GM21723 (cell line): Measurements from ENCODE around the gene DCTN2.
"Not testable (repeated sequence)": the region's sequence is repeated elsewhere in the genome, so short reads cannot be mapped to it uniquely, and the experiment has no call there.

ENCODE experiments used
- ATAC-seq: cut with Tn5 transposase; IDR thresholded peaks from one replicate; pipeline ENCODE4 v1.9.1; 2021; ENCODE audit warnings: mild to moderate bottlenecking, moderate library complexity; ENCODE audit not compliant: unreplicated experiment

DCTN2 gene

GRCh38 chr12:57577981-57578758 is 31.2 kb upstream of the DCTN2 start:
- no peak for ATAC-seq

DNA sequence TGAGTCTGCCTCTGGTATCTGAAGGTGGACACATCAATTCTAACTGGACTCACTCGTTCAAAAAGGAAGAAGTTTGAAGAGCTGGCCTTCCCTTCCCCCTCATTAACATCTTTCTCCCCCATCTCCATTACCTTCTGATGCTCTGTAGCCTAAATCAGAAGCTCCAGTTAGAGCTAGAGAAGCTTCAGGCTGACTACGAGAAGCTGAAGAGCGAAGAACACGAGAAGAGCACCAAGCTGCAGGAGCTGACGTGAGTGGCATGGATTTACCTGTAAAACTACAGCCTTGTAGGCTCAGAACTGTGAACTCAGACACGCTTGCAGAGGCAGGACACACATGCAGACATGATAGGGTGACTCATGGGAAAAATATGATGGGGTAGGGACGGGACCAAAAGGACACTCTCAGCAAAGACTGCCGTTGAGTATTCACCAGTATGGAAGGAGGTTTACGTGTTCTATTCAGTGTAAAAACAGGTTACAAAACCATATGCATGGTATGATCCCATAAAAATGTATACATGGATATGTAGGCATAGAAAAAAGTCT is 29.7 kb upstream of the DCTN2 start:
- ATAC-seq: no peak

GRCh38 chr12:57575771-57576612 is 29.0 kb upstream of the DCTN2 start:
- ATAC-seq: no peak

- ATAC-seq: no peak
Measured at GRCh38 chr12:57574795-57575194, 27.8 kb upstream of the DCTN2 start.

DNA sequence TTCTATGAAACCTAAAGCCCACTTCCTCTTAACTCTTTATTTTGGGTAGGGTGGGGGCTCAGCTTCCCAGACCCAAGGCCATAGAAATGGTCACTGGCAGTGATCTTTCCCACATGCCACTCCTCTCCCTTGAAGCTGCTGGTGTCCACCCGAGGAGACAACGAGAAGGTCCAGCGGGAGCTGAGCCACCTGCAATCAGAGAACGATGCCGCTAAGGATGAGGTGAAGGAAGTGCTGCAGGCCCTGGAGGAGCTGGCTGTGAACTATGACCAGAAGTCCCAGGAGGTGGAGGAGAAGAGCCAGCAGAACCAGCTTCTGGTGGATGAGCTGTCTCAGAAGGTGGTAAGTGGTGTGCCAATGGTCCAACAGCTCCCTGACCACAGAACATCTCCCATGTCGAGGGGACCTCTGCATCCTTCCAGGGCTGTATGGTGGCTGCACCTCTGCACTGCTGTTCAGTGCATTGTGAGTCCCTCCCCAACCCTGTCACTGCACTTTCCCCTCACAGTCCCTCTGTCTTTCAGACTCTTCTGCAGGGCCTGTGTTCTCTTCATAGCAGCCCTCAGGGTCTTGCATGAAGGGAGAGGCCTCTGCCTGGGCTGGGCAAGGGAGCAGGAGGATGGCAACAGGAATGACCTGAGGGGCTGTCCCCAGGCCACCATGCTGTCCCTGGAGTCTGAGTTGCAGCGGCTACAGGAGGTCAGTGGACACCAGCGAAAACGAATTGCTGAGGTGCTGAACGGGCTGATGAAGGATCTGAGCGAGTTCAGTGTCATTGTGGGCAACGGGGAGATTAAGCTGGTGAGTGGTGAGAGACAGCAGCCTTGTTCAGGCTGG is 25.2 kb upstream of the DCTN2 start:
- ATAC-seq: no peak

DNA sequence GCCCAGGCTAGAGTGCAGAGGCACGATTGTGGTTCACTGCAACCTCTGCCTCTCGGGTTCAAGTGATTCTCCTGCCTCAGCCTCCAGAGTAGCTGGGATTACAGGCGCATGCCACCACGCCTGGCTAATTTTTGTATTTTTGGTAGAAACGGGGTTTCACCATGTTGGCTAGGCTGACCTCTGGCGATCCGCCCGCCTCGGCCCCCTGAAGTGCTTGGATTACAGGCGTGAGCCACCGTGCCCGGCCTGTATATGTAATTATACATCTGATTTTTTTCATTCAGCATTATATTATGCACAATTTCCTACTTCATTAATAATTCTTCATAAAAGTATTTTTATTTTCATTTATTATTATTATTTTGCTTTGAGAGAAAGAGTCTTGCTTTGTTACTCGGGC is 23.4 kb upstream of the DCTN2 start:
- ATAC-seq: not testable (repeated sequence)

DNA sequence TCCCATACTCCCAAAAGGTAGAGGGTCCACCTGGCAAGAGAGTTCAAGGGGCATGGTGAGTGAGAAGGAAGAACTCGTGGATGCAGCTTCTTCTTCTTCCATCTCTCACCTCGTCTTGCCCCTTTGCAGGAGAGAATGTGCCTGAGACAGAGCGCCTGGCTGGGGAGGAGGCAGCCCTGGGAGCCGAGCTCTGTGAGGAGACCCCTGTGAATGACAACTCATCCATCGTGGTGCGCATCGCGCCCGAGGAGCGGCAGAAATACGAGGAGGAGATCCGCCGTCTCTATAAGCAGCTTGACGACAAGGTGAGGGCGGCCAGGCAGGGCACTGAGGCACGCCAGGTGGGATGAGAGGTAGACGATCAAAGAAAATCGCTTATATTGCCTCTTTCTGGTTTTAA is 22.9 kb upstream of the DCTN2 start:
- ATAC-seq: no peak

DNA sequence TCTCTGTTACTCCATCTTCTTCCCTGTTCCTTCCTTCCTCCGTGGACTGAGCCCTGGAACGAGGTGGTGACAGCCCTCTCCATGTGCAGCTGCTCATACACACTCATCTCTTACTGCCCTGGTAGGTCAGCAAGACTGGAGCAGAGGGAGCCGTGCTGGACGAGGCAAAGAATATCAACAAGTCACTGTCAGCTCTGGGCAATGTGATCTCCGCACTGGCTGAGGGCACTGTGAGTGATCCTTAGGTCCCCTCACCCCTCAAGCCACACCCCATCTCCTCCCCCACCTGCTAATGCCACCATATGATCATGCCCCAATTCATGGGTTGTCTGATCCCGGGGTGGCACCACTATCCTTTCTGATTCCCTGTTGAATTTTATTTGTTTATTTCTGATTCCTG is 21.8 kb upstream of the DCTN2 start:
- no peak for ATAC-seq

- no peak for ATAC-seq
Measured at GRCh38 chr12:57564178-57564740, 17.3 kb upstream of the DCTN2 start.

DNA sequence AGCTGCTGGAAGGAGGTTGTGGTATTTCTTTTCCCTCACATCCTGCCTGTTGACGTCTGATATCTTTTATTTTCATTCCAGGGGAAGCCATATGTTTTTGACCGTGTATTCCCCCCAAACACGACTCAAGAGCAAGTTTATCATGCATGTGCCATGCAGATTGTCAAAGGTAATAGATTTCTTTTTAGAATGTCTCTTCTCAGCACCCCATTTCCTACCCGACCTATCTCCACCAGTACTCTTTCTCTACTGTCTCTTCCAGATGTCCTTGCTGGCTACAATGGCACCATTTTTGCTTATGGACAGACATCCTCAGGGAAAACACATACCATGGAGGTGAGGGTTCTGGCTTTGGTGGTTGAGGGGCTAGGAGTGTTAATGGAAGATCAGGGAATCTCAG is 16.4 kb upstream of the DCTN2 start:
- ATAC-seq: no peak

DNA sequence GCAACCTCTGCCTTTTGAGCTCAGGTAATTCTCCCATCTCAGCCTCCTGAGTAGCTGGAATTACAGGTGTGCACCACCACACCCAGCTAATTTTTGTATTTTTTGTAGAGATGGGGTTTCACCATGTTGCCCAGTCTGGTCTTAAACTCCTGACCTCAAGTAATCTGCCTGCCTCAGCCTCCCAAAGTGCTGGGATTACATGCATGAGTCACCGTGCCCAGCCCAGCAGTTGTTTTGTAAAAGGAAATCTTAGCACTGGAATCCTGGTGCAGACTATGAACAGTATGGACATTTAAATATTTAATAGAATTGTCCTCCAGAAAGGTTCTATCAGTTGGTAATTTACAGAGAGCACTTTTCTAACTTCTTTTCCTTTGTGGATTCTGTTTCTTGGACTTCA is 14.1 kb upstream of the DCTN2 start:
- ATAC-seq: not testable (repeated sequence)

GRCh38 chr12:57560516-57560915 is 13.5 kb upstream of the DCTN2 start:
- ATAC-seq: no peak

GRCh38 chr12:57558864-57559263 is 11.9 kb upstream of the DCTN2 start:
- no peak for ATAC-seq

DNA sequence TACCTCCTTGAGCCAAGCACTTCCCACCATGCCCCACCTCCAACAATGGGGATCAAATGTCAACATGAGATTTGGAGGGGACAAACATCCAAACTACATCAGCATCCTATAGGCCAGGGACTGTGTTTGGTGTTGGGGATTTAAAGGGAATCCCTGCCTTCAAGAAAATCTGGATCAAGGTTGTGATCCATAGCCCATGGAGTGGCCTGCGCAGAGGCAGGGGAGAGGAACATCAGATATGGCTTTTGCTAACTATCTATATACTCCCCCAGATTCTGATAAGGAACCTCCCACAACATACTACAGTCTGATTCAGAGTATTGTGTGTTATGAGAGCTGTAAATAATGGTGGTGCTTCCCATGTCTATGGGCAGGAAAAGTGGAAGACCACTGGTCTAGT is 7.9 kb upstream of the DCTN2 start:
- no peak for ATAC-seq

- no peak for ATAC-seq
Measured at GRCh38 chr12:57554453-57554852, 7.5 kb upstream of the DCTN2 start.

DNA sequence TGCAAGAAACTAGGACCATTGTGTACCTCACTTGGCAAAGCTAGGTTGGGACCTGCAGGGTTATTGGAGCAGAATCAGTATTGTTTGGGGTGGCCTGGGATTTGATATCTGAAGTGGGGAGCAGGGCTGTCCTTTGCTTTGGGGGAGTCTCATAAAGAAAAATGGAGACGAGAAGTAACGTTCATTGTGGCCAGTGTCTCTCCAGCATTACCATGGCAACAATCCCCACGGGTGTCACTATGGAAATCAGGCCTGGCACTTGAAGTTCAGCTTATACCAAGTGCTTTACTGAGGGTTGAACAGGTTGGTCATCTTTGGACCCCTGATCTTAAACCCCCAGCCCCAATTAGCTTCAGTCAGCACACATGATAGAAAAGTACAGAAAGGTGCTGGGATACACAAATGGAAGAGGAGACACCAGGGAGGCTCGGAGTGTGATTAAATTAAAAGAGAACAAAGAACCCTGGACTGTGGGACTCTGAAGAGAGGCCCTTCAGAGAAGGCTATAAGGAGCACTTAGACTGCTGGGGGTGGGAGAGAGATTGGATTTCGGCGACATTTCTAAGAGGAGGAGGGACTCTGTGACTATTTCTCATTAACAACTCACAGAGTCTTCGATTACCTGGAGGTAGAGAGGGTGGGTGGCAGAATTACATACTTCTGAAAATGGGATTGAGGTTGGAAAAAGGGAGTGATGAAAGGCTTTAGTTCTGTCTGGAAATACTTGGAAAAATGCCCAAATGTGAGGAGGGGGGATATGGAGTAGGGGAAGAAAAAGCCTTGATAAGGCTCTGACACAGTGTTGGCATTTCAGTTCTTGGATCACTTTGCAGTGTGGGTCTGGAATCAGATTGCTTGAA is 6.6 kb upstream of the DCTN2 start:
- ATAC-seq: no peak

DNA sequence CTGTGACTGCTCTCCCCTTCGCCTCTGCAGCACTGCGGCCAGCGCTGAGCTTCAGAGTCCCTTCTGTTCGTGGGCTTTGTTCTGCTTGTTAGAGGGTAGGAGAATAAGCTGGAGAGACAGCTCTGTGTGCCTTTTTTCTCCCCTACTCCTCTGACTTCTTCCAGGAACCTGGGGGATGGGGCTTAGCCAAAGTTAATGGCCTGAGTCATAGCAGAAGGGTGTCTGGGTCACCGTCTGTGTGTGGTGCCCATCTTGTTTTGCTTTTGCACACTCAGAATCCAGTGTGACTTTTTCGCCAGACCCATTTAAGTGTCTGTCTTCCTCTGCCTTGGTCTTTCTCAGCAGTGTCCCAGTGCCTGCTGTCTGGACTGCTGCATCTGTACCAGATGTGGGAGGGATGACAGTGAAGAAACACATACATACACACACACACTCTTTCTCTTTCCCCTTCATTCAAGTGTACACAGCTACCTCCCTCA is 5.9 kb upstream of the DCTN2 start:
- no peak for ATAC-seq

- no peak for ATAC-seq
Measured at GRCh38 chr12:57552306-57552651, 5.3 kb upstream of the DCTN2 start.

DNA sequence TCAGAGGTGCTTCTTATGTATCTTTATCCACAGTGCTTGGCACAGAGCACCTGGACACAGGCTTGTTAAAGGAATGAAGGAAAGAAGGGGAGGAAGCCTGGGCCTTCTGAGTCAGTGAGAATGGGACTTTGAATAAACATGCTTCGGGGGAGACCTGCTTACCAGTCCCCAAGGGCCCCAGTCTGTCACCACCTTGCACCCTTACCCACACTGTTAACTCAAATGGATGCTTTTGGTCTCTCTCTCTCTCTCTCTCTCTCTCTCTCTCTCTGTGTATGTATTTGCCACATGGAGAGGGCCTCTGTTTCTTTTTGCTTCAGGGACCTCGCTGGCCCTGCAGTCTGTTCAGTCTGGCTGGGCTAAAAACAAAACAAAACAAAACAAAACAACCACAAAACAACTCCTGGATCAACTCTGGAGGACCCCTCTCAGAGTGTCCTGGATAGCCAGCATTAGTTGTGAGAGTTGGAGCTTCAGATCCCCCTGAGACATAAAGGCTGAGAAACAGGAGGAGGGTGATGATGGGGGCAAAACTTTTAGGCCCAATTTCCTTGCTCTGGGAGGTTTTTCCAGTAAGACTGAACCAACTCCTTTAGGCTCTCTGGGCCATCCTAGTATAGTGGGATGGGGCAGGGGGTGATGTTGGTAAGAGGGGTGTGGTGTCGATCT is 4.8 kb upstream of the DCTN2 start:
- ATAC-seq: no peak
